MCF 10A (cell line): ENCODE data around the gene NFATC1. TPM values are rescaled to one million over a fixed set of nuclear protein-coding genes. Genes with fewer than 3 reads are reported as not detected.

Experiments
- BruUV-seq: library from RNA; stranded (reverse); fragments of 400-500 nt; replicated peaks from 2 replicates; lab custom pipeline; 2021; lab: Mats Ljungman, UMichigan
- CTCF ChIA-PET: fragments of 300-600 bp; sonication (Branson Sonifier 250); formaldehyde crosslinking; extraction: SDS; loops from one replicate; lab custom pipeline; 2021; ENCODE audit warnings: antibody characterized with exemption, inconsistent platforms; lab: Yijun Ruan, JAX
- POLR2A ChIA-PET: fragments of 300-600, 350-650 bp; sonication (Branson Sonifier 250); formaldehyde crosslinking; extraction: SDS; loops from one replicate; lab custom pipeline; 2020; ENCODE audit warnings: antibody characterized with exemption, inconsistent platforms; lab: Yijun Ruan, JAX
- DNase-seq: peaks from one replicate; pipeline ENCODE4 v3.0.0-alpha.2; 2018; ENCODE audit not compliant: unreplicated experiment
- H3K27ac Mint-ChIP-seq: one replicate; pipeline ENCODE4 v1.8.0; 2022; ENCODE audit warnings: mild to moderate bottlenecking, low read depth, mixed read lengths; ENCODE audit not compliant: unreplicated experiment
- H3K27me3 Mint-ChIP-seq: one replicate; pipeline ENCODE4 v1.8.0; 2022; ENCODE audit warnings: mixed read lengths; ENCODE audit not compliant: insufficient read depth, unreplicated experiment
- H3K36me3 Mint-ChIP-seq: one replicate; pipeline ENCODE4 v1.8.0; 2022; ENCODE audit warnings: mild to moderate bottlenecking, moderate library complexity, mixed read lengths; ENCODE audit not compliant: insufficient read depth, unreplicated experiment
- H3K4me1 Mint-ChIP-seq: one replicate; pipeline ENCODE4 v1.8.0; 2022; ENCODE audit warnings: mixed read lengths; ENCODE audit not compliant: insufficient read depth, unreplicated experiment
- H3K4me3 Mint-ChIP-seq: one replicate; pipeline ENCODE4 v1.8.0; 2022; ENCODE audit warnings: mild to moderate bottlenecking, moderate library complexity, mixed read lengths; ENCODE audit not compliant: unreplicated experiment
- H3K9me3 Mint-ChIP-seq: one replicate; pipeline ENCODE4 v1.8.0; 2022; ENCODE audit warnings: mixed read lengths; ENCODE audit not compliant: unreplicated experiment
- CTCF ChIP-seq: fragments of 200-600 bp; IDR thresholded peaks from one replicate; pipeline ENCODE4 v1.8.0; 2022; ENCODE audit warnings: antibody characterized with exemption, mild to moderate bottlenecking; ENCODE audit not compliant: unreplicated experiment
- intact Hi-C: fragments of 100-400 bp; cut with micrococcal nuclease; formaldehyde crosslinking; loops from 2 replicates; pipeline ENCODE4 v1.14.1; 2022
- total RNA-seq: library from RNA; stranded (reverse); gene quantifications from 2 replicates; pipeline ENCODE4 v1.2.3, GENCODE V29; 2022

The NFATC1 gene
- total RNA-seq, 1 experiment from 2014 or later, result 2.0 TPM

GRCh38 chr18:79441420-79441819, 45.7 kb downstream of the NFATC1 start:
- H3K27me3 Mint-ChIP-seq, result no peaks in the 10 kb centered on the region
- no peaks in the 10 kb centered on the region for H3K9me3 Mint-ChIP-seq
- no peaks in the 10 kb centered on the region for H3K36me3 Mint-ChIP-seq
- no TSS peak for BruUV-seq
- no peak overlapping the region for H3K4me3 Mint-ChIP-seq
- ChIA-PET POLR2A (no interaction called here), CTCF (no interaction called here)
- TF ChIP-seq CTCF, result no peak
- no peak overlapping the region for H3K27ac Mint-ChIP-seq
- DNase-seq, result no peak
- H3K4me1 Mint-ChIP-seq, result no peaks in the 10 kb centered on the region
- intact Hi-C loops, result no loop called here

DNA sequence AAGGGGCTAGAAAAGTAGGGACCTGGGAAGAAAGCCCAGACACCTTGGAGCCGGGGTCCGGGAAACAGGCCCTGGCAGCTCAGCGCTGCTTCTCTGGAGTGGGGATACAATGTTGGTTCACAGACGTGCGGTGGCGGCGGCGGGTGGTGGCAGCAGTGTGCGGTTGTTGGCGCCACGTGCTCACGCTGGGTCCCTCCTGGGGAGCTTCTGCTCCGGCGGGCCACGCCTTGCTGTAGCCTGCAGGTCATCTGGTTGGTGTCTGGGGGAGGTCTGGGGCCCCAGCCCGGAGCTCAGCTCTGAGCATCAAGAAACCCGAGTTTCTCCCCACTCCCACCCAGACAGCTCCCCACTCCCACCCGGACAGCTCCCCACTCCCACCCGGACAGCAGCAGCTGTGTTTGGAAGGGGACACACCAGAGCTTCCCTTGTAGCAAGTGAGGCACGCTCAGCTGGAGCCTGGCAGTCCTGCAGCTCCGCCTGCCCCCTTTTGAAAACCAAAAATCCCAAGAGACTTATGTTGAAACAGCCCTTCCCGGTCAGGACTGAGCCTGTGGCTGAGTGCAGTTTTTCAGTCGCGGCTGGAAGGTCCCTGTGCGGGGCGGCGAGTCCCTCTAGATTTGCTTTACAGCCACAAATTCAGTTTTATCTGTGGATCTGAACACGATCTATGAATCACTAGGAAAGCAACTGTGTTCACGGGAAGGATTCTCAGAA, 46.9 kb downstream of the NFATC1 start:
- no peak for TF ChIP-seq CTCF
- Mint-ChIP-seq H3K27me3 (no peaks in the 10 kb centered on the region), H3K4me3 (no peak overlapping the region), H3K36me3 (no peaks in the 10 kb centered on the region), H3K9me3 (no peaks in the 10 kb centered on the region), H3K4me1 (no peaks in the 10 kb centered on the region), H3K27ac (no peak overlapping the region)
- ChIA-PET CTCF (no interaction called here), POLR2A (no interaction called here)
- BruUV-seq, result no TSS peak
- DNase-seq, result no peak
- intact Hi-C loops, result no loop called here

- no peaks in the 10 kb centered on the region for H3K9me3 Mint-ChIP-seq
- intact Hi-C loops, result no loop called here
Observed at GRCh38 chr18:79445221-79445620, 49.5 kb downstream of the NFATC1 start.

More at GRCh38 chr18:79445221-79445620, 49.5 kb downstream of the NFATC1 start:
- H3K27me3 Mint-ChIP-seq, result no peaks in the 10 kb centered on the region
- no peak for DNase-seq
- H3K36me3 Mint-ChIP-seq, result no peaks in the 10 kb centered on the region
- ChIA-PET CTCF (no interaction called here), POLR2A (no interaction called here)
- H3K27ac Mint-ChIP-seq, result no peak overlapping the region
- no TSS peak for BruUV-seq
- H3K4me3 Mint-ChIP-seq, result no peak overlapping the region
- no peaks in the 10 kb centered on the region for H3K4me1 Mint-ChIP-seq
- TF ChIP-seq CTCF, result no peak
